GM21447 (cell line): ENCODE data around the gene MCTP1.
A peak's percentile ranks its signal among the peaks of the same experiment; 100 is the strongest.
"Not testable (repeated sequence)": the region's sequence is repeated elsewhere in the genome, so short reads cannot be mapped to it uniquely, and the experiment has no call there.

Experiments
- ATAC-seq: cut with Tn5 transposase; IDR thresholded peaks from one replicate; pipeline ENCODE4 v1.9.1; 2021; ENCODE audit not compliant: unreplicated experiment

MCTP1 gene

GRCh38 chr5:94832685-94833084 lies 452.2 kb downstream of the MCTP1 start:
- ATAC-seq, result no peak

DNA sequence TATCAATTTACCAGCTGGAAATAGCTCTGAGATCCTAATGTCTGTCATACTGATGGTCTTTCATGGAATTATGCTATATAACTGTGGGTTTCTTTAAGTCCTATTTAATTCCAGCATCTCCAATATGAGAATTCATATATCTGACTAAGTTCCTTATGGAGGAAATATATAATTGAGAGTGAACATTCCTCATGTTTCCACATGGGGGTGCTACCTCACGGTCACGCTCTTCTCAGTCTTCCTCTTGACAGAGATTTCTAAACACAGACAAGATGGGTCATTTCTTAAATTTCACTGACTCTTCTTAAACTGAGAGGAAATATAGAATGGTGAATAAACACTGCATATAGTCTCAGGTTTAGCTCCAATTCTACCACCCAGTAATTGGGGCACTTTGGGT lies 454.4 kb downstream of the MCTP1 start:
- no peak for ATAC-seq

DNA sequence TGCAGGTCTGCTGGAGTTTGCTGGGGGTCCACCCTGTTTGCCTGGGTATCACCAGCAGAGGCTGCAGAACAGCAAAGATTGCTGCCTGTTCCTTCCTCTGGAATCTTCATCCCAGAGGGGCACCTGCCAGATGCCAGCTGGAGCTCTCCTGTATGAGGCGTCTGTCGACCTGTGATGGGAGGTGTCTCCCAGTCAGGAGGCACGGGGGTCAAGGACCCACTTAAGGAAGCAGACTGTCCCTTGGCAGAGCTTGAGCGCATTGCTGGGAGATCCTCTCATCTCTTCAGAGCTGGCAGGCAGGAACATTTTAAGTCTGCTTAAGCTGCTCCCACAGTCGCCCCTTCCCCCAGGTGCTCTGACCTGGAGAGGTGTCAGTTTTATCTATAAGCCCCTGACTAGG lies 456.7 kb downstream of the MCTP1 start:
- ATAC-seq, result not testable (repeated sequence)

DNA sequence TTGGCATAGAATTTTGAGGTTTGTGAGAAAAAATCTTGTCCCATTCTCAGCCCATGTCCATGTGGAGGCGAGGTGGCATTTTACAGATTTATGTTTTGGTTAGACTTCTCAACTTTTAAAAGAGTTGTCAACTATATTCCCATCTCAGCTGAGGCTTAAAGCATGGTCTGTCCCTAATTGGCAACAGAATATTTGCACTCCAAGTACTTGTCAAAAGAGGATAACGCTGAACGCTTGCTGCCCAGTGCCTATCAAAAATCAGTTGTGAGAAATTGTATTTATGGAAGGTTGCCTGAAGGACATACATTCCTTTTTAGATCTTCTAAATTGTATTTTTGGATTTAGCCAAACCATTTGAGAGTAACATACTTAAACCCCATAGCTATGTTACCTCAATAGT lies 464.4 kb downstream of the MCTP1 start:
- ATAC-seq, result no peak

DNA sequence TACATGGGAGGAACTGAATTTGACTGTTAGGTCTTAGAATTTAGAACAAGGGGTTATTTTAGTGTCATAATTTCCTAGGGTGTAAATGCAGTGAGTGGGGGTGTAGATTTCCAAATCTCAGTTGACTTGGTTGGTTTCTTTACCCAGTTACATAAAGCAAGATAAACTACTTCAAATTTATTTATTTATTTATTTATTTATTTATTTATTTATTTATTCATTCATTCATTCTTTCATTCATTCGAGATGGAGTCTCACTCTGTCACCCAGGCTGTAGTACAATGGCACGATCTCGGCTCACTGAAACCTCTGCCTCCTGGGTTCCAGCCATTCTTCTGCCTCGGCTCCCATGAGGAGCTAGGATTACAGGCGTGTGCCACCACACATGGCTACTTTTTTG lies 466.0 kb downstream of the MCTP1 start:
- ATAC-seq, result no peak

DNA sequence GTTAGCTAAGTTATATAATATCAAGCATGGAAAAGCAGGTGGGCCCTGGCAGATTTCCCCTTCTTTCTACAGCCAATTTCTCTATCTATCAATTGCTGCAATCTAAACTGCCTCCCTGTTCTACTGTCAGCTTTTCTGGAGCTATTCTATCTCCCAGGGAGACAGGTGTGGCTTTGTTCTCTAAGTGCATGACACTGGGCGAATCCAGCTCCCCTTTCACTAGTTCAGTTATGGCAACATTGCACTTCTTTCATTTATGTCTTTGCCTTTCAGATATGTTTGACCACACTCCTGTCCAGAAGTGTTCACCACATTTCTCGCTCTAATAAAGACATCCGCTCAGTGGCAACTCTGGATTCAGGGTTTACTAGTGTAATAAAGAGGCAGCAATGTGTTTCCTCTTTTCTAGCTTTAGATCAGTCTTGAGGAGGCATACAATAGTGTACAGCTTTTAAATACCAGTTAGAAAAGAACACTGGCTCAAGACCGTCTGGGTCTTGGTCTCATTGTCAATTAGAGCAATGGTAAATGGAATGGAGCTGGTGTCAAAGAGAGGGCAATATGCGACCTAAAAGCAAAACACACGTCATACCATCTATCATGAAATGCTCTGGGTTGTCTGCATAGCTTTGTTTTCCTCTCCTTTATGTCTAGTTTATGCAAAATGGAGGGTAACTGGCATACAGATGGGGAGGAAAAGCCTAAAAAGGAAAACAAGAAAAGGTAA lies 469.4 kb downstream of the MCTP1 start:
- no peak for ATAC-seq

DNA sequence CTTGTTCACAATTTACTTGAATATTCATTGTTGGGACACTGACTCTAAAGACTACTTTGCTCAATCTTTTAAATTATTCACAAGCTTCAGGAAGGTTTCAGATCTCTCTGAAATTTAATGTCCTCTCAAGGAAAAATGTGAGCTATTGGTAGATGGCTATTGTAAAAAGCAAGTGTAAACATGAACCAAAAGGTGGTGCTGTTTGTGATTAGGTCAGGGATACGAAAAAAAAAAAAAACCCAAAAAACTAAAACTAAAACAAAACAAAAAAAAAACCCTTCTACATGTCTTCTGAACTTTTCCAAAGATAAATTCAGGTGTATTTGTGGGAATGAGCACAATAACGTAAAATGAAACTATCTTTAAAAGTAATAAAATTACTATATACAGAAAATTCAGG lies 472.7 kb downstream of the MCTP1 start:
- no peak for ATAC-seq

DNA sequence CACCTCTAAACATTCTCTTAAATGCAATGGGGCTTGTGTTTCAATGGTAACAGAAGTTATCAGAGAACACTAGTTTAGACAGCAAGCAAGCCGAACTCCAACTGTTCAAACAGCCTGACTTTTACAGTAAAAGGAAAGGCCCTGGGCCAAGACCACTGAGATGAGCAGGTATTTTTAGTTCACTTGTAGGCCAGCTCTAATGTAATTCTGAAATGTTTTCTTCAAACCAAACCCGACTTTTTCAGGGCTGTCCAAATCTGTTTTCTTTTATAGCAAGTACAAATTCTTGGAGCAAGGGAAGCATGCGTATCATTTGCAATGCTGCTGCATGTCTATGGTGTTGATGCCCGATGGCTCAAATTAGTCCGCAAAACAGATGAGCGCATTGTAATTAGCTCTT lies 473.6 kb downstream of the MCTP1 start:
- no peak for ATAC-seq

- ATAC-seq, result no peak
Observed at GRCh38 chr5:94810877-94811276, 474.0 kb downstream of the MCTP1 start.

DNA sequence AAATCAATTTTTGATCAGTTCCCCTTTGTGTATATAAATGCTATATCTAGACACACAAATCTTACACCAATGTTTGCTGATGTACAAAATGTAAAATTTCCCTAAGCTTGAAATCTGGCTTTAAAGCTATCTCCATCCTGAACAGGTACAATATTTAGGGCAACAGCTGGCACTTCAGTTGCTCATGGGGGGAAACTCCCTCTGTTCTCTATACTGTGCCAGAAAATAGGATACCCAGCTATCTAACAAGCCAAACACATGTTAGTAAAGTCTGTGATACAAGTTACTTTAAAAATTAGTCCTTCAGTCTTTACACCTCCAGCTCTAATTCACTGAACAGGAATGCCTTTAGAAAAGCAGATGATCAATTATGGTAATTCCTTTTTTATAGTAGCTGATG lies 474.6 kb downstream of the MCTP1 start:
- no peak for ATAC-seq

GRCh38 chr5:94808497-94808896 lies 476.4 kb downstream of the MCTP1 start:
- no peak for ATAC-seq

GRCh38 chr5:94807985-94808384 lies 476.9 kb downstream of the MCTP1 start:
- ATAC-seq, result no peak

DNA sequence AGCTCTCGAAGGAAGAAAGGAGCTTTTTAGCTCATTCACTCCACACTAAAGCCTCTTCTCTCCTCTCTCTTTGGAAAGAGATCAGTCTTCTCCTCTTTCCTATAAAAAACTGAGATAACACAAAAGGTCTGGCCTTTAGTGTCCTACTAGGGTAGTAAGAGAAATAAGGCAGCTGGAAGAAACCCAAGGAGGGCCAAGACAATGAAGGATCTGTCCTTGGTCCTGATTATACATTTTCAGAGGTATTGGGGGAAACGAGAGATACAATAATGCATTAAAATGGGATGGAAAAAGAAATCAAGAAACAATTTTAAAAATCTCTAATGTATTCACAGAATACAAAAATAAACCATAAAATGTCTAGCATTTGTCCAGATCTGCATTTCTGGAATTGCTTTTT lies 482.4 kb downstream of the MCTP1 start:
- ATAC-seq, result no peak

- ATAC-seq, result no peak
Observed at GRCh38 chr5:94796586-94796985, 488.3 kb downstream of the MCTP1 start.

GRCh38 chr5:94793816-94794198 lies 491.1 kb downstream of the MCTP1 start:
- ATAC-seq, result peak; percentile 38

GRCh38 chr5:94793113-94793815 lies 491.6 kb downstream of the MCTP1 start:
- ATAC-seq, result peak; percentile 99

GRCh38 chr5:94791829-94792228 lies 493.1 kb downstream of the MCTP1 start:
- ATAC-seq, result no peak

GRCh38 chr5:94788527-94788926 lies 496.4 kb downstream of the MCTP1 start:
- no peak for ATAC-seq

- no peak for ATAC-seq
Observed at GRCh38 chr5:94784536-94785505, 500.1 kb downstream of the MCTP1 start.

DNA sequence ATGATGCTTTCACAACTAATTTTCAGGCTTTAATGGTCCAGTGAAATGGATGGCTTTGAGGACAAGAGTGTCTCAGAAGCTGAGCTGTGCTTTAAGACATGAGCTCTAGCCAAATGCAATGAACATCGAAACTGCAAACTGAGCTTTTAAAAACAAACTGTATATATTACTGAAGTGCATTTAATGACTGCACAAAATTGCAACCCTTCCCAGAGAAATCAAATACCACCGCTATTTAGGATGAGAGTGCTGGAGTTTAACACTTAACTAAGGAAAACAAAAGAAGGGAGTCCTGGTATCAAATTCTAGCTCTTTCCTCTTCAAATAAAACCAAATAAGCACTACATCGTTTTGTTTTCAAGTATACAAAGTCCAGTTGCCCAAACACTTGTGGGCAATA lies 502.5 kb downstream of the MCTP1 start:
- no peak for ATAC-seq

GRCh38 chr5:94779684-94780083 lies 505.2 kb downstream of the MCTP1 start:
- no peak for ATAC-seq

DNA sequence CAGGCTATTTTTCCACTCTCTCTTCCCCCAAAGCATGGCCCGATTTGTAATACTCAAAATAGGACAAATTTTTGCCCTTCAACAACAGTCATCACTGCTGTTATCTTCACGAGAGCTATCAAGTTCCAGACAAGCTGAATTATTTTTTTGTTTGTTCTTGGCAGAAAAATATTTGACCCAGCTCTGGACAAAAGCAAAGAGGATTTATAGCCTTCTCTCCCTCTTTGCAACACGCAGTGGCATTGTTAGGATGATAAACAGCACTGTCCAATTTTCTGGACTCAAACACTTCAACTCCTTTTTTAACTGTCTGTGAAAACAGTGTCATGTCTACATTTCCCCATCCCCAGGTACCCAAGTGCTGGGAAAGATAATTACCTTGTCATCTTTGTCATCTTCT lies 506.2 kb downstream of the MCTP1 start:
- no peak for ATAC-seq
